ENCODE measurements around the gene C5orf63.
A peak's percentile ranks its signal among the peaks of the same experiment; 100 is the strongest.

C5orf63 gene

GRCh38 chr5:127092690-127093089, 19.4 kb upstream of the C5orf63 start:
- Histone ChIP-seq H2AFZ (ENCODE audit: low read length) (no peak overlapping the region), H4K20me1 (ENCODE audit: insufficient read depth, low read length) (no peaks in the 10 kb centered on the region), H3K36me3 (replicated peaks; ENCODE audit: insufficient read depth, low read length) (no peaks in the 10 kb centered on the region), H3K4me3 (ENCODE audit: low read length) (no peak overlapping the region), H3K9me3 (replicated peaks; ENCODE audit: insufficient read depth, low read length) (no peaks in the 10 kb centered on the region), H3K9me2 (replicated peaks; ENCODE audit: insufficient read depth, low read length) (no peaks in the 10 kb centered on the region), H3K27me3 (replicated peaks; ENCODE audit: insufficient read depth, low read length) (no peaks in the 10 kb centered on the region), H3K79me2 (ENCODE audit: low read length) (no peaks in the 10 kb centered on the region), H3K9ac (ENCODE audit: low read length) (no peak overlapping the region), H3K4me2 (ENCODE audit: low read depth, low read length) (no peak overlapping the region), H3F3A (ENCODE audit: insufficient read depth, low read length) (peaks cover 8% of the 10 kb centered on the region), H3K4me1 (ENCODE audit: low read length) (peaks cover 19% of the 10 kb centered on the region), H3K27ac (ENCODE audit: low read length) (no peak overlapping the region)
- no peak for TF ChIP-seq EZH2 (optimal IDR thresholded peaks at IDR 0.05; ENCODE audit: low read depth, low read length)
- TF ChIP-seq EZH2phosphoT487 (IDR thresholded peaks at IDR 0.05; ENCODE audit: low read length): no peak
- TF ChIP-seq CTCF (IDR thresholded peaks at IDR 0.05; ENCODE audit: low read length): no peak
- no peak for DNase-seq

- H3K27me3 ChIP-seq (replicated peaks; ENCODE audit: insufficient read depth, low read length): no peaks in the 10 kb centered on the region
- TF ChIP-seq CTCF (IDR thresholded peaks at IDR 0.05; ENCODE audit: low read length) (no peak), EZH2phosphoT487 (IDR thresholded peaks at IDR 0.05; ENCODE audit: low read length) (no peak), EZH2 (optimal IDR thresholded peaks at IDR 0.05; ENCODE audit: low read depth, low read length) (no peak)
- H3K4me2 ChIP-seq (ENCODE audit: low read depth, low read length): no peak overlapping the region
- no peak overlapping the region for H3K27ac ChIP-seq (ENCODE audit: low read length)
- no peaks in the 10 kb centered on the region for H3K79me2 ChIP-seq (ENCODE audit: low read length)
- H3F3A ChIP-seq (ENCODE audit: insufficient read depth, low read length): no peaks in the 10 kb centered on the region
- H3K36me3 ChIP-seq (replicated peaks; ENCODE audit: insufficient read depth, low read length): no peaks in the 10 kb centered on the region
- H3K9me3 ChIP-seq (replicated peaks; ENCODE audit: insufficient read depth, low read length): no peaks in the 10 kb centered on the region
- 0 out of 2 replicates have a peak overlapping the region, but pooled peaks have one; percentile 15 for H2AFZ ChIP-seq (ENCODE audit: low read length)
- no peaks in the 10 kb centered on the region; the same call in 1 of the 2 replicates for H3K4me1 ChIP-seq (ENCODE audit: low read length)
- H3K9ac ChIP-seq (ENCODE audit: low read length): no peak overlapping the region
- H3K4me3 ChIP-seq (ENCODE audit: low read length): no peak overlapping the region
- DNase-seq: no peak
- H4K20me1 ChIP-seq (ENCODE audit: insufficient read depth, low read length): no peaks in the 10 kb centered on the region
- H3K9me2 ChIP-seq (replicated peaks; ENCODE audit: insufficient read depth, low read length): no peaks in the 10 kb centered on the region
These were observed 15.9 kb upstream of the C5orf63 start for GRCh38 chr5:127089191-127089590.

DNA sequence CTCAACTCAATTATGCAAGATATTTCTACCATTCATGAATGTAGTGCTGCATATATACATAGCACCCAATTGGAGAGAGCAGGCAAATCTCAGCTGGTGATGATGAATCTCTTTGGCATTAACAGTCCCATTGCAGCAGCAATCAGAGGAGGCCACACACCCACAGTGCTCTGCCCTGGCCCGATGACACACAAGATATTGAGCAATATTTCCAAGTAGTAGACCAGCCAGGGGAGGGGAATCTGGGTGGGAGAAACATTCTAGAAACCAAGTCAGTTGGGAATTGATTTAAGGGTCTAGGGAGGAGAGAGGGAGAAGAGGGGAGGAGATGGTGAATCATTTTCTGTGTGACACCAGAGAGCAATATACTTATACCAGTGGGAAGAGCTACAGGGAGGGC, 14.9 kb upstream of the C5orf63 start:
- Histone ChIP-seq H3F3A (ENCODE audit: insufficient read depth, low read length) (no peaks in the 10 kb centered on the region), H2AFZ (ENCODE audit: low read length) (no peak overlapping the region), H3K4me1 (ENCODE audit: low read length) (no peaks in the 10 kb centered on the region; the same call in 1 of the 2 replicates), H3K27ac (ENCODE audit: low read length) (no peak overlapping the region), H3K9me3 (replicated peaks; ENCODE audit: insufficient read depth, low read length) (no peaks in the 10 kb centered on the region), H3K9me2 (replicated peaks; ENCODE audit: insufficient read depth, low read length) (no peaks in the 10 kb centered on the region), H3K4me3 (ENCODE audit: low read length) (no peak overlapping the region), H3K36me3 (replicated peaks; ENCODE audit: insufficient read depth, low read length) (no peaks in the 10 kb centered on the region), H3K27me3 (replicated peaks; ENCODE audit: insufficient read depth, low read length) (no peaks in the 10 kb centered on the region), H3K79me2 (ENCODE audit: low read length) (no peaks in the 10 kb centered on the region), H3K4me2 (ENCODE audit: low read depth, low read length) (no peak overlapping the region), H4K20me1 (ENCODE audit: insufficient read depth, low read length) (no peaks in the 10 kb centered on the region), H3K9ac (ENCODE audit: low read length) (no peak overlapping the region)
- TF ChIP-seq EZH2phosphoT487 (IDR thresholded peaks at IDR 0.05; ENCODE audit: low read length) (no peak), EZH2 (optimal IDR thresholded peaks at IDR 0.05; ENCODE audit: low read depth, low read length) (no peak), CTCF (IDR thresholded peaks at IDR 0.05; ENCODE audit: low read length) (no peak)
- DNase-seq: no peak
